Activated naive CD4-positive, alpha-beta T cell (primary cell): ENCODE results near the gene ACAN.
A peak's percentile ranks its signal among the peaks of the same experiment; 100 is the strongest.

Experiments used
- DNase-seq, 4 experiments: peaks; one replicate each; lab custom pipeline; 2025; lab: John Stamatoyannopoulos, UW

The ACAN gene

DNA sequence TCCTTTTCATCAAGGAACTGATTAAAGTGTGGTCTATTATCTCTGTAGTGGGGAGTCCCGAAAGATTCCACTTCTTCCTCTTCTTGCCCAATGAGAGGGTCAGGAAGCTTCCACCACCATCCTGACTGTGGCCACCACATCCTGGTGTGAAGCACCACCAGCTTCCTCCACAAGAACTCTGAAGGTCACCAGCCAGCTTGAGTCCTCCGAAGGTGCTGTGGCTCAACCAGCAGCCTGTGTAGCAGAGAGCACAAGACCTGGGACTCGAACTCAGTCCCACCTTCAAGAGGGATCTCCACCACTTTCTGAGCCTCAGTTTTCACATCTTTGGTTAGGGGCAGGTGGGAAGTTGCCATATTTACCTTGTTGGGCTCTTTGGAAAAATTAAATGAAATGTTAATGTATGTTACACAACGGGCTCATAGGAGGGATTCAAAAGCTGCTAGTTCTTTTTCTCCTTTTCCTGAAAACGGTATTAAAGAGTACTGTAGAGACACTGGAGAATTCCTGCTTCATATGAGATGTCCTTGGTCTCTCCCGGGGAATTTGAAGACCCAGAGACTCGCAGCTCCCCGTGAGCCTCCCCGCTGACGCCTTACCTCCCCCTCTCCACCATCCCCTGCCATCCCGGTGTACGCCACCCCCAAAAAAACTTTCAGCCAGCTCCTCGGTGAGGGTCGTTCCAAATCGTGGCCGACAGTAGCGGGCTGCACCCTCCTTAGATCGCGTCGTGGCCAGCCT is 816 bp upstream of the ACAN start:
- no peak for DNase-seq

GRCh38 chr15:88802991-88803240 is 320 bp upstream of the ACAN start:
- no peak for DNase-seq

- DNase-seq = no peak
Measured at GRCh38 chr15:88803920-88804247, 648 bp downstream of the ACAN start.

GRCh38 chr15:88804257-88804656 is 1.0 kb downstream of the ACAN start:
- no peak for DNase-seq

GRCh38 chr15:88805031-88805780 is 2.0 kb downstream of the ACAN start:
- DNase-seq = no peak

- DNase-seq = no peak
Measured at GRCh38 chr15:88810446-88810845, 7.2 kb downstream of the ACAN start.

DNA sequence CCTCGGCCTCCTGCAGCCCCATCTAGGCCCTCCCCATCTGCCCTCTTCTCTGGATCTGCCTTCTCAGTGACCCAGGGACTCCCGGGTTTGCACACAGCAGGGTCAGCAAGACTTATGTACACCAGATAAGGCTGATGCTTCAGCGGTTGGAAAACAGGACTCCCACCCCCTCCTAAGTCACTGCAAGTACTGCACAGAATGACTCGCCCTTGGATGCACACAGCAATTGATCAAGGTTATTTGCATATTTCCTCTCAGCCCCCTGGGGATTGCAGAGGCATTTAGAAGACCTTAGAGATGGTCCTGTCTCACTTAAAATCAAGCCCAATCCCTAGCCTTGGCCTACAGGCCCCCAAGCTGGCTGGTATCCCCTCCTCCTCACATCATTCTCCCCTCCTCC is 8.9 kb downstream of the ACAN start:
- no peak for DNase-seq

- no peak for DNase-seq
Measured at GRCh38 chr15:88813960-88814359, 10.7 kb downstream of the ACAN start.

DNA sequence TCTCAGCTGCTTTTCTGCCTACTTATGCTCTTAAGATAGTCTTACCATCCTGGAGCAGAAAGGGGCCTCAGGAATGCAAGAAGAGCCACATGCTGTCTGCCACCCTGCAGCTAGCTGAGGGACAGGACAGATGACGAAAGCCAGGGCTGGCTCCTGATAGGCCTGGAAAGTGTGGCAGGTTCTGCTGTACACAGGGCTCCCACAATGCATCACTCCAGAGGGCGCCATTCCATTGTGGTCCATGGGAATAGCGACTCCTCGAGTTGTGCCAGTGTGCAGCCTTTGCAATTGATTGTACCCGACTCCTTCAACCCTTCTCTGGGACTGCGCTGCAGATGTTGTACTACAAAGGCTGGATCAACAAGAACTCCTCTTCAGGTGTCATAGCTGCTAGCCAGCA is 11.2 kb downstream of the ACAN start:
- DNase-seq = no peak

DNA sequence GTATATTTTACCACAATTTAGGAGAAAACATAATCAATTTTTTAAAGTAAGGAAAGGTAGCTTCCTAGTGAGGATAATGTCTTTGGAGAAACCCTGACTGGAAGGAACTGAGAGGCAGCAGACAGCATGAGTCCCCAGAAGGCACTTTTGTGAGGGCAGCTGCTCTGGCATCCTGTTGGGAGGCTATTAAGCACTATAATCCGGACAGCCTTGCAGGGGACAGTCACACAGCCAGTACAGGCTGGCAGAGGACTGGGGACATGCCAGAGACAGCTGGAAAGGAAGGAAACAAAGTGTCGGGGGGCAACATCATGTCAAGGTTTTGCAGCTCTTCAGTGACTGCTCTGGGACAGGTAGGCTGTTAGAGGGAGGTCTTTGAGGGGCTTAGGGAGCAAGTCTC is 15.7 kb downstream of the ACAN start:
- no peak for DNase-seq

GRCh38 chr15:88821993-88822392 is 18.8 kb downstream of the ACAN start:
- no peak for DNase-seq

- no peak for DNase-seq
Measured at GRCh38 chr15:88828791-88829190, 25.6 kb downstream of the ACAN start.

DNA sequence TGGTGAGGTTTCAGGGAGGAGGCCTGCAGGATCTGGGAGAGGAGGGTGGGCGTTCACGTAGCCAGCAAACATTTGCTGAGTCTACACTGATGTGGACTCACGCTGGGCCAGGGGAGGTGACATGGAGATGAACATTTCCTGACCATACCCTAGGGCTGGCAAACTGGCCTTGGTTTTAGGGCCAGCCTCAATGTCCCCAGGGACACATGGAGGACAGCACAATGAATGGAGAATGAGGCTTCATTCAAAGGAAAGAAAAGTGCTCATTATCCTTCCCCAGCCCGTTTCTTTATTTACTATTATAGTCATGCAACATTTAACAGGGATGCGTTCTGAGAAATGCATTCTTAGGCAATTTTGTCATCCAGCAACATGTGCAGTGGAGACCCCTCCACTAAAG is 26.8 kb downstream of the ACAN start:
- no peak for DNase-seq

DNA sequence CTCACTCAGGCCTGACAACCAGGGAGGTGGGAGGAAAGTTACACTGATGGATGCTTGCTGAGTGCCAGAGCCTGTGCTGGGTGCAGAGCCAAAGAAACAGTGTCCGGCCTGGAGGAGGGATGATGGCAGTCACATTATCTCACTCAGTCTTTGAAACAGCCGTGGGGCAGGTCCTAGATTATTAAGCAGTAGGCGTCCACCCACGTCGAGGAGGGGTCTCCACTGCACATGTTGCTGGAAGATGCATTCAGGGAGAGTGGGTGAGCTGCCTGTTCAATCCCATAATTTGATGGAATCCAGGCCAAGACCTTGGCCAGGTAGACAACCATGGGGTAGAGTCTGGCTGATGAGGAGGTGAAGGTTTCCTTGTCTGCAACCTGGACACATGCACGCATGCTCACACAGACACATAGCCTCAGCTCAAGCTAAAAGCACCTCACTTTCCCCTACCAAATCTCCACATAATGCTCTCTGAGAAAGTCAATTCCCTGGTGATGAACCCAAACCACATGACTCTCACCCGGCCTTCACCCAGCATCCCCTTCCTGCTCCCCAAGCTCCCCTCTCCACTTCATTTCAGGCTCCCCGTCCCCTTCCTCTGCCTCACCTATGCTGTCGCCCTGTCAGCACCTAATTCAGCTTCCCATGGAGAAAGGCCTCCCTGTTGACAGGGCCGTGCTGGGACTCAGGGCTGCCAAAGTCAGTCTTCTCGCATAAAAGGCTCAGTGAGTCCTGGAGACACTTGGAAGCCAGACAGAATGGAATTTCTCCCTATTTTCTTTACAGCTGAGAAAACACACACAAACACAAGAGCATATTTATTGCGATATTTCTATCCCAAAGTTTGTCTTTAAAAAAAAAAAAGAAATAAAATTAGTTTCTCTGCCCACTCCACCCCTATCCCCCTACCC is 29.8 kb downstream of the ACAN start:
- no peak for DNase-seq

DNA sequence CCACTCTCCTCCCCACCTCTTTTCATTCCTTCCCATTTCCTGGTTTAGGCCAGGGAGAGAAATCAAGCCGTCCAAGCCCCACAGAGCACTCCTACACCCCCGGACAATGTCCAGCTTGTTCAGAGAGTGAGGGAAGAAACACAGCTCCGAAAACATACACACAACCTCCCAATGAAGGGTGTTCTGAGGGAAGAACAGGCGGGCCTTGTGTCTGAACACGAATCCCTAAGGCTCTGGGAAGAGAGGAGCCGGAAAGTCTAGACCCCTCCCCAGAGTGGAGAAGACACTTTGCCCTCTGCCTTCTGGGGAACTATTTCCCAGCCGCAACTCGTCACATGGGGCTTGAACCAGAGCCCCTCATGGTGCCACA is 30.5 kb downstream of the ACAN start:
- DNase-seq = no peak

DNA sequence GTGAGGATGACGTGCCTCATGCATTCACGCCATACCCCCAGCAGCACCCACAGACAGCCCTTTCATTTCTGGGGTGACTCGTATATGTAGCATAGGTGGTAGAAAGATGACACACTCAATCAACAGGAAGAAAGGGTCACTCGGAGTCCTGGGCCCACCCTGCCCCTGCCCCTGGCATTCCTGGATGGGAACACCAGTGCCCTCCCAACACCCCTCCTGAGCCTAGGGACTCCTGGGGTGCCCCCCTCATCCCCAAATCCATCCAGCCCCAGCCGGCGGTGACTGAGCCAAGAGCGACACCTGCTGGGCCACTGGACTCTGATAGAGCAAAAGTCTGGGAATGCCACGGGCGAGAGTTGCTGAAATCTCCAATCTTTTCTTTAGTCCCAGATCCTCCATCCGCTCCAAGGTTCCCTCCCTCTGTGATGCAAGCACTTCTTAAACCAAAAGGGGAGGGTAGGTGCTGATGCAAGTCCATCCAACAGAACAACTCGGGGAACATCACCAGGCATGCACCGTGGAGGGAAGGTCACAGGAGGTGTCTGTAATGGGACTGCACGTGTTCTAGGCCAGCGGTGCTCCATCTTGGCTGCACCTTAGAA is 31.1 kb downstream of the ACAN start:
- peak in 1 of 4 experiments; percentile 11 for DNase-seq

GRCh38 chr15:88835119-88835518 is 31.9 kb downstream of the ACAN start:
- no peak for DNase-seq

GRCh38 chr15:88835646-88836045 is 32.4 kb downstream of the ACAN start:
- DNase-seq = no peak

DNA sequence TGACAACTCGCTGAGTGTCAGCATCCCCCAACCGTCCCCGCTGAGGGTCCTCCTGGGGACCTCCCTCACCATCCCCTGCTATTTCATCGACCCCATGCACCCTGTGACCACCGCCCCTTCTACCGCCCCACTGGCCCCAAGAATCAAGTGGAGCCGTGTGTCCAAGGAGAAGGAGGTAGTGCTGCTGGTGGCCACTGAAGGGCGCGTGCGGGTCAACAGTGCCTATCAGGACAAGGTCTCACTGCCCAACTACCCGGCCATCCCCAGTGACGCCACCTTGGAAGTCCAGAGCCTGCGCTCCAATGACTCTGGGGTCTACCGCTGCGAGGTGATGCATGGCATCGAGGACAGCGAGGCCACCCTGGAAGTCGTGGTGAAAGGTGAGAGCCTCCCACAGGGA is 35.4 kb downstream of the ACAN start:
- DNase-seq = no peak

GRCh38 chr15:88839146-88839545 is 35.9 kb downstream of the ACAN start:
- no peak for DNase-seq

GRCh38 chr15:88839961-88840360 is 36.7 kb downstream of the ACAN start:
- no peak for DNase-seq

- DNase-seq = no peak
Measured at GRCh38 chr15:88841236-88841635, 38.0 kb downstream of the ACAN start.

DNA sequence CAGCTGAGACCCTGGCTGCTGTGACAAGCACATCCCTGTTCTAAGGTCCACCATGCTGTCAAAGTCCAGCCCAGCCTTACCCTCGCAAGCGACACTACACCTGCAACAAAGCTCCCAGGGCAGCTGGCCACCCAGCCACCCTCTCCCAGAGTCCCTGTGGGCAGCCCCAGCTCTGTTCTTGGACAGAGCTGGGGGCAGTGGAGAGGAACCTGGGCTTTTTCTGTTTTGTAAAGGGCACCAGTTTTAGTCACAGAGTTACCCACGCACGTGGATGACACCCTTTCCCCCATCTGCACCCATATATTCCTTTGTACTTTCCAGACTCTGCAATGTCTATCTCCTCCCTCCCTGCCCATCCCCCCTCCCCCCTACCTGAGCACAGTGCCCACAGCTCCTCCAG is 38.9 kb downstream of the ACAN start:
- DNase-seq = no peak
